ENCODE measurements around the gene PCTP.

Gene PCTP

GRCh38 chr17:55794725-55795482, 44.1 kb downstream of the PCTP start:
- DNase-seq (ENCODE audit: low read depth, low spot score), result no peak
- in situ Hi-C loops (cut with HindIII; ENCODE audit: low sequenced_read_pairs), result no loop called here
- no peak overlapping the region for H3K4me3 ChIP-seq (ENCODE audit: low read depth, low read length)
- TF ChIP-seq CTCF (IDR thresholded peaks at IDR 0.05; ENCODE audit: low read depth, low read length), result no peak

GRCh38 chr17:55806745-55807495, 56.1 kb downstream of the PCTP start:
- TF ChIP-seq CTCF (IDR thresholded peaks at IDR 0.05; ENCODE audit: low read depth, low read length), result no peak
- H3K4me3 ChIP-seq (ENCODE audit: low read depth, low read length), result no peak overlapping the region
- no peak for DNase-seq (ENCODE audit: low read depth, low spot score)
- in situ Hi-C loops (cut with HindIII; ENCODE audit: low sequenced_read_pairs), result no loop called here

GRCh38 chr17:55811536-55811935, 60.7 kb downstream of the PCTP start:
- no peak for TF ChIP-seq CTCF (IDR thresholded peaks at IDR 0.05; ENCODE audit: low read depth, low read length)

GRCh38 chr17:55812323-55812722, 61.5 kb downstream of the PCTP start:
- in situ Hi-C loops (cut with HindIII; ENCODE audit: low sequenced_read_pairs), result no loop called here
- H3K4me3 ChIP-seq (ENCODE audit: low read depth, low read length), result no peak overlapping the region
- no peak for TF ChIP-seq CTCF (IDR thresholded peaks at IDR 0.05; ENCODE audit: low read depth, low read length)
- DNase-seq (ENCODE audit: low read depth, low spot score), result no peak

More at GRCh38 chr17:55811536-55811935, 60.7 kb downstream of the PCTP start:
- no peak for DNase-seq (ENCODE audit: low read depth, low spot score)
- H3K4me3 ChIP-seq (ENCODE audit: low read depth, low read length), result no peak overlapping the region
- in situ Hi-C loops (cut with HindIII; ENCODE audit: low sequenced_read_pairs), result no loop called here

GRCh38 chr17:55813944-55814343, 63.1 kb downstream of the PCTP start:
- no peak for TF ChIP-seq CTCF (IDR thresholded peaks at IDR 0.05; ENCODE audit: low read depth, low read length)
- no peak for DNase-seq (ENCODE audit: low read depth, low spot score)
- no peak overlapping the region for H3K4me3 ChIP-seq (ENCODE audit: low read depth, low read length)
- in situ Hi-C loops (cut with HindIII; ENCODE audit: low sequenced_read_pairs), result no loop called here

GRCh38 chr17:55814377-55814776, 63.5 kb downstream of the PCTP start:
- DNase-seq (ENCODE audit: low read depth, low spot score), result peak; percentile 10
- in situ Hi-C loops (cut with HindIII; ENCODE audit: low sequenced_read_pairs), result no loop called here
- no peak overlapping the region for H3K4me3 ChIP-seq (ENCODE audit: low read depth, low read length)
- no peak for TF ChIP-seq CTCF (IDR thresholded peaks at IDR 0.05; ENCODE audit: low read depth, low read length)
